Measurements from ENCODE around the gene PPY. TPM values are rescaled to one million over a fixed set of nuclear protein-coding genes. Genes with fewer than 3 reads are reported as not detected.
"Not testable (repeated sequence)": the region's sequence is repeated elsewhere in the genome, so short reads cannot be mapped to it uniquely, and the experiment has no call there.

PPY gene
- total RNA-seq, 1 donor from 2014 or later, result not detected

- intact Hi-C loops (cut with micrococcal nuclease), result no loop called here
Observed at GRCh38 chr17:43966276-43966675, 24.0 kb upstream of the PPY start.

GRCh38 chr17:43962479-43962878 lies 20.2 kb upstream of the PPY start:
- intact Hi-C loops (cut with micrococcal nuclease), result no loop called here

DNA sequence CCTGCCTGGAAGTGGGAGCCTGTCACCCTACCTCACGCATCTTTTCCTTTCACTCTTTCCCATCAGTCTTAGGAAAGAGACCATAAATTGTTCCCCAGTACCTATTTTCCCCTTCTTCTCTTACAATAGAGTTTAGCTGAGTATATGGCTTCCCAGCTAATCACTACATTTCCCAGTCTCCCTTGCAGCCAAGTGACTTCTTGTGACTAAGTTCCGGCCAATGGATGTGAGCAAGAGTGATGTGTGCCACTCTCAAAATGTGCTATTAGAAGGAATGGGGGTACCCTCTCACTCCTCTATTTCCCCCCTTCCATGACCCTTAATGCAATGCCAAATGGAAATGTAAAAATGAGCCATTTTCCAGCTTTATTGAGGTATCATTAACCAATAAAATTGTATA lies 19.7 kb upstream of the PPY start:
- intact Hi-C loops (cut with micrococcal nuclease), result no loop called here

DNA sequence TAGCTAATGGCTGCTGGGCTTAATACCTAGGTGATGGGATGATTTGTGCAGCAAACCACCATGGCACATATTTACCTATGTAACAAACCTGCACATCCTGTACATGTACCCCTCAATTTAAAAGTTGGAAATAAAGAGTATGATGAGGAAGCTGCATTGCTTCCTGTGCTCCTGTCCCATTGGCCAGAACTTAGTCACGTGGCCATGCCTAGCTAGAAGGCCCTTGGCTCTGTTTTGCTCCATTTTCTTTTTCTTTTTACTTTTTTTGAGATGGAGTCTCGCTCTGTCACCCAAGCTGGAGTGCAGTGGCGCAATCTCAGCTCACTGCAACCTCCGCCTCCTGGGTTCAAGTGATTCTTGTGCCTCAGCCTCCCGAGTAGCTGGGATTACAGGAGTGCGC lies 19.0 kb upstream of the PPY start:
- intact Hi-C loops (cut with micrococcal nuclease), result not testable (repeated sequence)

DNA sequence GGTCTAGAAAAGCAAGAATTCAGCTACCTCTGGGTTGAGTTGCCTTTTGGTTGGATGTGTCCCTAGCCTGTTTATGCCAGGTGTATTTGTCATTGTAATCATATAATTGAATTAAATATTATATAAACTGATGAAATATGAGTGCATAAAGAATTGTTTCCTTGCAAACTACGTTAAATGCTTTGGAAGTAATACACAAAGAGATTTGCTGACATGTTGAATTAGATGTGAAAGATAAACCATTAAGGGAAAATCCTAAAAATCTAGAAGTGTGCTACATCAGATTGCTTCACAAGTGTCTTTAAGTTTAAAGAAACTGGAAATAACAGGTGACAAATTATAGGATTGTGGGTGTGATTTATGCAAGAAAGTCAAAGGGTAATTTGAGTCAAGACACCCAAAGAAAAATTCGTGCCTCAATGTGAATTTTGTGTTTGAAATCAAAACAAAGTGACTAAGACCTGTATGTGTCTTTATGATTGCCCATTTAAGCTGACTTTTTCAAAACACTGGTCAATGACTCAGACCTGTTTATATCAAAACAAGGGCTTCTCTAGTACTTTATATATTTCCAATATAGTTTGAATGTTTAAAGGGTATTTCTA lies 16.6 kb upstream of the PPY start:
- intact Hi-C loops (cut with micrococcal nuclease), result no loop called here

GRCh38 chr17:43956222-43956621 lies 13.9 kb upstream of the PPY start:
- intact Hi-C loops (cut with micrococcal nuclease), result no loop called here

DNA sequence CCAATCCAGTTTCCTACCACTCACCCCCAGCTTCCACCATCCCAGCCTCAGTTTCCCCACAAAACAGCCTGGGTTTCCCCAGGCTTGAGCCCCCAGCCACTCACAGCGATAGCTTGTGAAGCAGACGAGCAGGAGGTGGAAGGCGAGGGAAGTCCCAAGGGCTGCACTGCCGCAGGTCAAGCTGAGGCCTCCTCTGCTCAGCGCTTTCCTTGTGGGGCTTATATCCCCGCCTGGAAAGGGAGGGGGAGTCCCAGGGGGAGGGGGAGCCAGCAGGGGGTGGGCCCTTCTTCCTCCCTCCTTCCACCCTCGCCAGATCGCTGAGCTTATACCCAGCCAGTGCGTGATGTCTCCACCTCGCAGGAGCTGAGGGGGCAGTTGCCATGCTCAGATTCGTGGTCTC lies 11.5 kb upstream of the PPY start, which contains the start of gene PYY:
Gene PYY (minus strand): TSS at position 195 of the 400 bp plus-strand sequence. CDS start 457 bp downstream, outside the sequence.
- intact Hi-C loops (cut with micrococcal nuclease), result no loop called here

DNA sequence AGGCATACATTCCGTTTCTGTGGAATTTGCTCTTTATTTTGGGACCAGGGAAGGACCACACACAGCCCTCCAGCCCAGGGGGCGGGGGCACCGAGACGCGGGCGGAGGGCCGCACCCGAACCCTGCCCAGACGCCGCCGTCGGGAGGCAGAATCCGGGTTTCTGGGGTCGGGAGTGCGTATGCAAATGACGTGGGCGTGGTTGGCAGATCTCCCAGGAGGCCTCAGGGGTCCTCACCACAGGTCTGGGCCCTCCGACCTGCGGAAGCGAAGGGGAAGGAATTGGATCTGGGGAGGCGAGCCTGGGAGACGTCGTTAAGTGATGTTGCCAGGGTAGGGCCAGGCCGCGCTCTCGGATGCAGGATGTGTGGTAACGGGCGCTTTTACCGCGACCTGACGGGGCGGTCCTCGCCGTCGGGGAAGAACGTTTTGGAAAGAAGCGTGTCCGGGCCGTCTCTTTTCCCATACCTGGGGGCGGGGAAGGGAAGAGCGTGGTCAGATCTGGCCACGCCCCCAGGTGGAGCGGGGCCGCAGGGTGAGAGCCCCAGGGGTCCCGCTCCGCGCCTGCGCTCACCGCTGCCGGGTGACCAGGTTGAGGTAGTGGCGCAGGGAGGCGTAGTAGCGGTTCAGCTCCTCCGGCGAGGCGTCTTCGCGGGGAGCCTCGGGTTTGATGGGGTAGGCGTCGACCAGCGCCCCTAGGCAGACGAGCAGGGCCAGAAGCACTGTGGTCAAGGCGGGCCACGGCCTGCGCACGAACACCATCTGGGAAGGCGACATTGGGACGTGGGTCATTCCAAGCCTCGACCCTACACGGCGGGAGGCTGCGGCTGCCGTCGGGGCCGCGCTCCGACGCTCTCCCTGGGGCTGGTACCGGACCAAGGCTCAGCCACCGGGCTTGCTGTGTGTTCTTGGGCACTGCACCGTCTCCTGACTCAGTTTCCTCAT lies 10.7 kb upstream of the PPY start:
- intact Hi-C loops (cut with micrococcal nuclease), result no loop called here

- intact Hi-C loops (cut with micrococcal nuclease), result no loop called here
Observed at GRCh38 chr17:43952351-43952723, 10.1 kb upstream of the PPY start.

DNA sequence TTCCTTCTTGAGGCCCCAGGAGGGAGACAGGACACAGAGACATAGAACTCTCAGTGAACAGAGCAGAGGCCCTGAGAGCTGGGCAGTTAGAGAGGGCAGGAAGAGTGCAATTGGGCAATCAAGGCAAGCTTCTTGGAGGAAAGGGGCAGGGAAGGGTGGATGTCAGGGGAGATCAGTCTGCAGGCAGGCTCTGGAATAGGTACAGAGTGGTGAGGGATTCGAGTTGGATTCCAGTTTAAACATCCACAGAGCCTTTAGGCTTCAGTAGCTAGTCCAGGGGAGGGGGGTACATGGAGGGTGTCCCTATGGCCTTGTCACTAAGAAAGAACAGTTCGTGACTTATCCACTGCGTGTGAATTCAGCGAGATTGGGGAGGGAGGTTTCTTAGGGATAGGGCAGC lies 9.5 kb upstream of the PPY start:
- intact Hi-C loops (cut with micrococcal nuclease), result no loop called here

DNA sequence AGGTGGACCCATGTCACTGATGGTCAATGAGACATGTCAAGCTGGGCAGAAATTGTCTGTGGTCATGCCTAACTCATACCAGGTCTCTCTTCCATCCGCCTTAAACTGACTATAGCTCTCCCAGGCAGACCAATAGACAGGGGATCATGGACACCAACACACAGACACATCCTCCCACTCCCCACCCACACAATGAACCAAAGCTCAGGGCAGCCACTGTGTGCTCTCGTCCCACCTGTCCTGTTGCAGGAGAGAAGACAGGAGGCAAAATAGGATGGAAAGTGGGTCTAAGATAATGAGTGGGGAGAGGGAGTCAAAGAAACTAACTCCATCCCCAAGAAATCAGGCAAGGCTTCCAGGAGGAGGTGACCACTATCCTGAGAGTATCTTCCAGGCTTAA lies 8.3 kb upstream of the PPY start:
- intact Hi-C loops (cut with micrococcal nuclease), result no loop called here

DNA sequence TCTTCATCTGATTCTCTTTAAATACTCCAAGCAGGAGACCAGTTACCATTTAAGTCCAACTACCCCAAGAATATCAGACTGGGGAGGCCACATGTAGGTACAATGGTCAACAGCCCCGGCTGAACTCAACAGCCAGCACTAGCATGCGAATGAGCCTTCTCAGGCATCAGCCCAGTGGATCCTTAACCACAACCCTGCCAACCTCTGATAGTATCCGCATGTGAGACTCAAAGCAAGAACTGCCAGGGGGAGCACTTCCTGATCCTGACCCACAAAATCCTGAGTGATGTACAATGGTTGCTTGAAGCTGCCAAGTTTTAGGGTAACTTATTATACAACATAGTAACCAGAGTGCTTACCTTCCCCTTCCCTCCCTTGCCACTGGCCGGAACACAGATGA lies 7.5 kb upstream of the PPY start:
- intact Hi-C loops (cut with micrococcal nuclease), result no loop called here

DNA sequence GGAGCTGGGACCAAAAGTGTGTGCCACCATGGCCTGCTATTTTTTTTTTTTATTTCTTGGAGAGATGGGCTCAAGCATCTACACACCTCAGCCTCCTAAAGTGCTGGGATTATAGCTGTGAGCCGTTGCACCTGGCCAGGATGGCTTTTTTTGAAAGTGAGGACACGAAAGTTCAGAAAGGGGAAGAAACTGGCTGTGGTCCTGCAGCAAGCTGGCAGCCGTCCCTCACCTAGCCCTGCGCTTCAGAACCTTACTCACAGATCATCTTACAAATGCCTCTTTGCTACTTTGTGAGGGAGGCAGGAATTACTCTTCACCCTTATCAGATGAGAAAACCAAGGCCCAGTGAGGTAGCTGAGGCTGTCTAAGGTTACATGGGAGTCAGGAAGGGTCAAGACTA lies 4.5 kb upstream of the PPY start:
- intact Hi-C loops (cut with micrococcal nuclease), result no loop called here

- intact Hi-C loops (cut with micrococcal nuclease), result loop anchor here (2.0 kb wide), 1 partner anchor 28 kb away; no protein-coding TSS in a partner anchor
Observed at GRCh38 chr17:43945074-43945829, 3.0 kb upstream of the PPY start.

- intact Hi-C loops (cut with micrococcal nuclease), result no loop called here
Observed at GRCh38 chr17:43940630-43941029, 1.6 kb downstream of the PPY start.

DNA sequence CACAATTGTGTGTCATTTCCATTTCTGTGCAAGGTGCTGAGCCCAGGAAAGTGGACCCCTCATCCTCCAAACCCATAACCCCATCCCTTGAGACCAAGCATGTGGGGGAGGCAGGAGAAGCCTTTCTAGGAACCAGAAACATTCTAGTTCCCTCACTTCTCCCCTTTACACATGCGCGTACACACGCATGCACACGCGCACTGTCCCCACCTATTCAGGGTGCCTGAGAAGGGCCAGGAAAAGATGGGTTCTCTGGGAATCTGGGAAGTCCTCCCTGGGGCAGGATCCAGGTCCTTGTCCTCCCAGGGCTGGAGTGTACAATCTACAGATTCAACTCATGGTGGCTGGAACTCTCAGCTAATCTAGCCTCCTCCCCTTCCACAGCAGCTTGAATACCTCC lies 2.4 kb downstream of the PPY start:
- intact Hi-C loops (cut with micrococcal nuclease), result no loop called here

GRCh38 chr17:43939452-43939851 lies 2.8 kb downstream of the PPY start:
- intact Hi-C loops (cut with micrococcal nuclease), result not testable (repeated sequence)

DNA sequence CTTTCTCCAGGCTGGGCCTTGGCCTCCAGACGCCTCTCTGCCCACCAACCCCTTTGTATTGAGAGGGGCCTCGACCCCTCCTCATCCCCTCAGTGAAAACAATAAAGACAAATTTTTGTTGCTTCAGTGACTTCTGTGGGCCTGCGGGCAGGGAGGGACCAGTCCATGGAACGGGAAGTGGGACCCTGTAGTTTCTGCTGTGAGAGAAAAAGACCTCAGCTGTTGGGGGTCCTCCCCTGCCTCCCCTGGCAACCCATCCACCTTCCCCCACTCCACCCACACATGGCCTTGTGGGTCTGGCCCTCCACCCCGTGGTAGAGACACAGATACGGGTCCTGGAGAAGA lies 3.5 kb downstream of the PPY start:
- intact Hi-C loops (cut with micrococcal nuclease), result no loop called here

DNA sequence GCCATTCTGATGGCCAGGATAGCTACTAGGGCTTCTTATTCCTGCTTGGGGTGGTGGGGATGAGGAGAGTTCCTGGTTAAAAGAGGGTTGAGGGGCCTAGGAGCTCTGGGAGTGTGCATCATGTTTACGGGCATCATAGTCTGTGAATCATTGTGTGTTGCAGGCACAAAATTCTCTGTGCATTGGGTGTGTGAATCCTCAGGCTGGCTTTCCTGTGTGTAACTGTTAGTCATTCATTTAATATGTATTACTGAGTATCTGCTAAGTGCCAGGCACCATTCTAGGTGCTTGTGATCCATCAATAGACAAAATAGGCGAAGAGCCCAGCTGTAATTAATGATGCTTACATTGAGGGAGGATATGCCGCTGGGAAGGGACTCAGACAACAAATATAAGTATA lies 5.8 kb downstream of the PPY start:
- intact Hi-C loops (cut with micrococcal nuclease), result no loop called here

DNA sequence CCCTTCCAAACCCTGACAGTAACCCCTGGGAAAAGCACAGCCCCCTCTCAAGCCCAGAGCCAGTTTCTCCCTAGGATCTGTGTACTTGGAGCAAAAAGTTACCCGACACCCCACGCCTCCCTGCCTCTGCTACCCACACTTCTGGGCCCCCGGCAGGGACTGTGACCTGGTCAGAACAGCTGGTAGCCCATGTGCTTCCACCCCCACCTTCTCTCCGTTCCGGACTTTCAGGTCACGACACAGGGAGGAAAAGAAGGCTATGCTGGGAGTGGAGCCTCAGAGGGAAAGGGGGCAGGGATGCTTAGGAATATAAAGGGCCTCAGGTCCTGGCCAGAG lies 6.4 kb downstream of the PPY start:
- intact Hi-C loops (cut with micrococcal nuclease), result no loop called here

DNA sequence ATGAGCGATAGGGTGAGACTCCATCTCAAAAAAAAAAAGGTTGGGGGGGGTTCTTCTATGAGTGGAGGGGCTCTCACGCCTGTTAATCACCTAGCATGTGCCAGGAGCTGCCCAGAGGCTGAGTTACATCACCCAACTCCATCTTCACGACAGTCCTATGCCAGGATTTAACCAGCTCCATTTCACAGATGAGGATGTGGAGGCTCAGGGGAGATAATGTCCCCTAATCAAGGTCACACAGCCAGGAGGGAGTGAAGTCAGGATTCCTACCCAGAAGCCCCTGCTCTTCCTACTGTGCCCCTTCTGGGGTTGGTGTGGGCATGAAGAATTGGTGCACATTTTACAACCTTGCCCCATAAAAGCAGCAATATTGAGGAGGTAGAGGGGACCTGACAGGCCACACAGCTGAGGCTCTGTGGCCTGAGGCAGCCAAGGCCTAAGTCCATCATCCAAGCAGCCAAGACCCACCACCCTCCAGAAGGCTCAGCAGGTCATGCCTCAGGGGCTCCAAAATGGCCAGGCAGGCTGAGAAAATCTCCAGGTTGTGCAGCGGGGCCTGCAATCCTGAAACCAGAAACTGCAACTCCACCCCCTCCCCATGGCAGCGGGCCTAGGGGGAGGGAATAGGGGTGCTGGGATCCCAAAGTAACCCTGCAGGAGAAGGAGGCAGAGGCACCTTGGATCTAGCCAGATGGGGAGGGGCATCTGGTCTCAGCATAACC lies 6.9 kb downstream of the PPY start:
- intact Hi-C loops (cut with micrococcal nuclease), result no loop called here

- intact Hi-C loops (cut with micrococcal nuclease), result no loop called here
Observed at GRCh38 chr17:43932923-43933322, 9.4 kb downstream of the PPY start.

All from T-helper 1 cell treated with Interleukin-12 subunit alpha and Interleukin-12 subunit beta and Interleukin-4 antibody, amounts not matched to agents 30 ng/mL and 1 ng/mL, for 36 hours (primary cell).